ENCODE data around the gene TET3.

TET3 gene

DNA sequence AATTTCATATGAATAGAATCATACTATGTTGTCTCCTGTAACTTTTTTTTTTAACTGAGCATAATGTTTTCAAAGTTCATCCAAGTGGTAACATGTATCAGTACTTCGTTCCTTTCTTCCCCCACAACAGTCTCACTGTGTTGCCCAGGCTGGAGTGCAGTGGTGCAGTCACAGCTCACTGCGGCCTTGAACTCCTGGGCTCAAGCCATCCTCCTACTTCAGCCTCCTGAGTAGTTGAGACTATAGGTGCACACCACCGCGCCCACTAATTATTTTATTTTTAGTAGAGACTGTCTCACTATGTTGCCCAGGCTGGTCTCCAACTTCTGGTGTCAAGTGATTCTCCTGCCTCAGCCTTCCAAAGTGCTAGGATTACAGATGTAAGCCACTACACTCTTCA, 23.4 kb upstream of the TET3 start:
- TF ChIP-seq, protein P1, sequence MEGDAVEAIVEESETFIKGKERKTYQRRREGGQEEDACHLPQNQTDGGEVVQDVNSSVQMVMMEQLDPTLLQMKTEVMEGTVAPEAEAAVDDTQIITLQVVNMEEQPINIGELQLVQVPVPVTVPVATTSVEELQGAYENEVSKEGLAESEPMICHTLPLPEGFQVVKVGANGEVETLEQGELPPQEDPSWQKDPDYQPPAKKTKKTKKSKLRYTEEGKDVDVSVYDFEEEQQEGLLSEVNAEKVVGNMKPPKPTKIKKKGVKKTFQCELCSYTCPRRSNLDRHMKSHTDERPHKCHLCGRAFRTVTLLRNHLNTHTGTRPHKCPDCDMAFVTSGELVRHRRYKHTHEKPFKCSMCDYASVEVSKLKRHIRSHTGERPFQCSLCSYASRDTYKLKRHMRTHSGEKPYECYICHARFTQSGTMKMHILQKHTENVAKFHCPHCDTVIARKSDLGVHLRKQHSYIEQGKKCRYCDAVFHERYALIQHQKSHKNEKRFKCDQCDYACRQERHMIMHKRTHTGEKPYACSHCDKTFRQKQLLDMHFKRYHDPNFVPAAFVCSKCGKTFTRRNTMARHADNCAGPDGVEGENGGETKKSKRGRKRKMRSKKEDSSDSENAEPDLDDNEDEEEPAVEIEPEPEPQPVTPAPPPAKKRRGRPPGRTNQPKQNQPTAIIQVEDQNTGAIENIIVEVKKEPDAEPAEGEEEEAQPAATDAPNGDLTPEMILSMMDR (IDR thresholded peaks at IDR 0.05): no peak

DNA sequence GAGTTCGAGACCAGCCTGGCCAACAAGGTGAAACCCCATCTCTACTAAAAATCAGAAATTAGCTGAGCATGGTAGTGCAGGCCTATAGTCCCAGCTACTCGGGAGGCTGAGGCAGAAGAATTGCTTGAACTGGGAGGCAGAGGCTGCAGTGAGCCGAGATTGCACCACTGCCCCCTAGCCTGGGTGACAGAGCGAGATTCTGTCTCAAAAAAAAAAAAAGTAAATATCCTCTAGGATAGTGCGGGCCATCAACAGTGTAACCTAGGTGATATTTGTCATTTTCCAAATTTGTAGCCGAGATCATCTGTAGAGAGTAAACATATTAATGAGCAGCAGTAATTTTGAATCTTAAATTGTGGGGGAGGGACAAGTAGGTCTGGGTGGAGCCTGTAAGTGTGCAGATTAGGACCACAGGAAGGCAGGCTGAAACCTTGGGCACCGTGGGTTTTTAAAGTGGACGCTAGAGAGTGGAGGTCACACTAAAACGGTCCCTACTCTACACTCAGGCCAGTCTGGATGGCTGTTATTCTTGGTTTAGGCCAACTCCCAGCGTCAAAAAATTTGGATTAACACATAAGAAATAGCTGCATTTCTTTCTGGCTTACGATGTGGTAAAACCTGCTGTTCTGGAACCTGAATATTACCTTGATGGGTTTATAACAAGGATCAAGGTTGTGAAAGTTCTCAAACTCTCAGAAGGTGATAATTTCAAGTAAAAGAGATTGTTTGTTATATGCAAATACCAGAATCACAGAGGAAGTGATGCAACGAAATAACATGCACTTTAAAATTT, 22.7 kb upstream of the TET3 start:
- TF ChIP-seq, protein P1 (IDR thresholded peaks at IDR 0.05): no peak

GRCh38 chr2:73962798-73963197, 21.9 kb upstream of the TET3 start:
- TF ChIP-seq, protein P1 (IDR thresholded peaks at IDR 0.05): no peak

GRCh38 chr2:73963385-73964120, 21.2 kb upstream of the TET3 start:
- TF ChIP-seq, protein P1 (IDR thresholded peaks at IDR 0.05): no peak

- TF ChIP-seq, protein P1 (IDR thresholded peaks at IDR 0.05): no peak
Observed at GRCh38 chr2:73964223-73964622, 20.5 kb upstream of the TET3 start.

- TF ChIP-seq, protein P1 (IDR thresholded peaks at IDR 0.05): no peak
Observed at GRCh38 chr2:73965053-73965452, 19.7 kb upstream of the TET3 start.

DNA sequence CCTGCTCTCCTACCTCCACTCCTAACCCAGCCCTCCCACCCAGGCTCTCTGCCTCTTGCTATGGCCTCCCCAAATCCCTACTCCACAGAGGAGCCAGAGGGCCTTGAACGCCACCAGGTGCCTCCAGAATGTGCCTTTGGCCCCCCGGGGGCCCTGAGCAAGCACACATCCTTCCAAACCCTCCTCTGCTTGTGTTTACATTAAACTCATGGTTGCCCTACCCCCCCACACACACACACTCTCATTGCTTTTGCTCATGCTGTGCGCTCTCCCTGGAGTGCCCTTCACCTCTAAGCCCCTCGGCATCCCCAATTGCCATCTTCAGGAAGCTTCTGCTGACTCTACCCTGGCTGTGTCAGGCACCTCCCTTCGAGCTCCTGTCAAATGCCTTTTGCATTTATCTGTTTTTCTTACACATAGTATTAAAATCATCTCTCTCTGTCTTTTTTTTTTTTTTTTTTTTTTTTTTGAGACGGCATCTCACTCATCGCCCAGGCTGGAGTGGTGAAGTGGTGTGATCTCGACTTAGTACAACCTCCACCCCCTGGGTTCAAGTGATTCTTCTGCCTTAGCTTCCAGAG, 16.3 kb upstream of the TET3 start:
- TF ChIP-seq, protein P1 (IDR thresholded peaks at IDR 0.05): no peak

Measured in LNCAP (cell line).